Gastrocnemius medialis (tissue), 4 donors: ENCODE data around the gene SH3RF1.

Experiments
- CTCF ChIP-seq, 5 experiments: fragments of 450-650 bp in 3 of 5; fragments of 200-600 bp in 2 of 5; sonication (generic) in 2 of 5; IDR thresholded peaks in 4 of 5; conservative IDR thresholded peaks in 1 of 5; 1 replicate in 4 of 5; 2 replicates in 1 of 5; pipeline ENCODE4 v1.5.1; 2016 to 2019; ENCODE audit warnings: antibody characterized with exemption in 5 of 5, mild to moderate bottlenecking in 3 of 5, moderate library complexity in 3 of 5
- POLR2A ChIP-seq, 2 donors: fragments of 450-650 bp; IDR thresholded peaks; one replicate each; pipeline ENCODE4 v1.6.1; 2017; ENCODE audit warnings: antibody characterized with exemption in 2 of 2, mild to moderate bottlenecking in 2 of 2, moderate library complexity in 2 of 2

DNA sequence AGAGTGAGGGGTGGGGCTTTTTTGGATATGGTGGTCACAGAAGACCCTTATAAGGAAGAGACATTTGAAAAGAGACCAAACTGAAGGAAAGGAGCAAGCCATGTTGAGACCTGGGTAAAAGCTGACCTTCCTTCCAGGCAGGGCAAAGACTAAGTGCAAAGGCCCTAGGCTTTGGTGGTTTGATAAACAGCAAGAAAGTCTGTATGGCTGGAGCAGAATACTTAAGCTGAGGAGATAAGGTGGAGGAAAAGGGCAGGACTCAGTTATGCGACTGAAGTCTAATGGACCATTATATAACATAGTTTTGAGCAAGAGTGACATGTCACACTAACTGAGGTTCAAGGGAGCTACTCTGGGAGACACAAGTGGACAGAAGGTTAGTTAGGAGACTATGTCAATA lies 20.0 kb downstream of the SH3RF1 start:
- TF ChIP-seq CTCF (IDR thresholded peaks at IDR 0.05 in 4 of 5, conservative IDR thresholded peaks at IDR 0.05 in 1 of 5) = no peak
- no peak for TF ChIP-seq POLR2A (IDR thresholded peaks at IDR 0.05)
